NCI-H345 treated with DMSO at 0.1 percent for 48 hours (cell line): Measurements from ENCODE around the gene ARHGEF4.

Experiments
- DNase-seq: peaks from one replicate; lab custom pipeline; 2025; ENCODE audit not compliant: unreplicated experiment; lab: John Stamatoyannopoulos, UW

The ARHGEF4 gene

GRCh38 chr2:130836501-130837174 lies at the start of gene ARHGEF4:
Gene ARHGEF4, plus strand, starts transcription at chr2:130836914. Its CDS starts 40 bp downstream, at chr2:130836954.
- DNase-seq: no peak

GRCh38 chr2:130787841-130788240 lies 48.9 kb upstream of the ARHGEF4 start:
- DNase-seq: no peak

DNA sequence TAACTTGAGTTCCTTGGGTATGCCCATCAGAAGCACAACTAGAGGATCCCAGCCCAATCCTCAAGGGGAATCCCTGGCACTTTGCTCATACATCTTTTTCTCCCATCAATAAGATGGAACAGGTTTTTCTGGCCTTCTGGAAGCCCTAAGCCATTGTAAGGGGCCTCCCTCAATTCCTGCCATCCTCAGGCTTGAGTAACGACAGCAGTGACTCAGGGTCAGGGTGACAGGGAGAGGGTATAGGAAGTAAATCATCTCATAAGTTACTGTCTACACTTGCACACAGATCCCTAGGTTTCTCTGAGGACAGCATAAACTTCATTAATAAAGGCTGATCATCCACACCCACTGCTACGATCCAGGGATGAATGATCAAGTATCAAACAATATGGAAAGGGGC lies 46.4 kb upstream of the ARHGEF4 start:
- no peak for DNase-seq

GRCh38 chr2:130790804-130791616 lies 45.7 kb upstream of the ARHGEF4 start:
- DNase-seq: no peak

DNA sequence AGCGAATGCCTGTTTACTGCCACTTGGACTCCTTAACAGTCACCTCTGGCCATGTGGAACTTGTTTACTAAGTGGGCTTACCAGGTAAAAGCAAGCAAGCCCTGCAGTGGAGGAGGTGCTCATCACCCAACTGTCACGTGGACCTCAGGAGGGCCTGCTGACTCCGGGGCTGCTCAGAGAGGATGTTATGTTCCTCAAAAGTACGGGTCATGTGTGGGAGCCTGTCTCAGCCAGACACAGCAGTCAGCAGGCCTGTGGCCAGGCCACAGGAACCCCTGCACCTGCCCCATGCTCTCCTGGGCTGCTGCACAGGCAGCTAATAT lies 45.1 kb upstream of the ARHGEF4 start:
- DNase-seq: no peak

GRCh38 chr2:130795431-130795830 lies 41.3 kb upstream of the ARHGEF4 start:
- DNase-seq: no peak

DNA sequence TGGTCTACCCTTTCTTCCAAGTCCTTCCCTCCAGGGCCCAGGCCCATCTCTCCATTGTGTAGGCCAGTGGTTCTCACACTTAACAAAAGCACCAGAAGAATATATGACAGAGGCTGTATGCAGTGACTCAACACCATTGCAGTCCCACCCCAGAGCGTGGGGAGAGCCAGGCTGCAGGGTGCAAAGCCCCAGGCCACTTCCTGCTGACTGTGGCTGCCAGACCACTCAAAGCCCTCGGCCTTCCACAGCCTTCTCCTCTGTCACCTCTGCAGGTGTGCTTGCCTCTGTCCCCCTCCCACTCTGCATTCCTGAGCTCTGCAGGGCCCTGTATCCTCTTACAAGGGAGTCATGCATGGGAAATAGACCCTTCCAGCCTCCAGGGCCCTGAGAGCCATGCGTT lies 40.4 kb upstream of the ARHGEF4 start:
- no peak for DNase-seq

- peak; percentile 86 for DNase-seq
Observed at GRCh38 chr2:130797493-130798435, 39.0 kb upstream of the ARHGEF4 start.

DNA sequence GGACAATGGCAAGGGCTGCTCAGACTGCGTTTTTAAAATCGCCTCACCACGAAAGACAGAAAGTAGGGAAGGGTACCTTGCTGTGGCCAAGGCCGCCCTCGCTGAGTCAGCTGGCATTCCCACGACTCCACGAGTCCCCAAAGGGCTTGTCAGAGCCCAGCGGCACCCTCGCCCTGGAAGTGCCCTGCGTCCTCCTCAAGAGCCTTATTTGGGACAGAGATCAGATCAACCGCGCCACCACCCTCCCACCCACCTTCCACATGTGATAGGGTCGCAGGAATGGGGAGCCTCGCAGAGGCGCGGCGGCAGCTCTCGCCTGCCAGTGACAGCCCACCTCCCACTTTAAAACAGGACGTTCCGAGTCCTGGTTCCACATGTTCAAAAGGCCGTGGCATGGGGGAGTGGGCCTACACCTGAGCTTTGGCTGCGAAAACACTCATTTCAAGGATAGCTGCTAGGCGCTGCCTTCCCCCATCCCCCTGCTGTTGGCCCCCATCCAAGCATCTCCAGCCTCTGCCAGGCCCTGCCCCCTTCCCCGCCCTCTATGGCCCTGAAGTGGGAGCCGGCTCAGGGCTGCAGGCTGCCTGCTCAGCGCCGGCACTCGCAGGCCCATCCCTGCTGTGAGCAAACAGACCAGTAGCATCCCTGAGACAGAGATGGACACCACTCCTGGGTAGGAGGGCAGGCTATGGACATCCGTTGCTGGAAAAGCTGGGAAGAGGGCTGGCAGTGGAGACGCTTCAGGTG lies 38.1 kb upstream of the ARHGEF4 start:
- peak; percentile 84 for DNase-seq

- no peak for DNase-seq
Observed at GRCh38 chr2:130799295-130799694, 37.4 kb upstream of the ARHGEF4 start.

DNA sequence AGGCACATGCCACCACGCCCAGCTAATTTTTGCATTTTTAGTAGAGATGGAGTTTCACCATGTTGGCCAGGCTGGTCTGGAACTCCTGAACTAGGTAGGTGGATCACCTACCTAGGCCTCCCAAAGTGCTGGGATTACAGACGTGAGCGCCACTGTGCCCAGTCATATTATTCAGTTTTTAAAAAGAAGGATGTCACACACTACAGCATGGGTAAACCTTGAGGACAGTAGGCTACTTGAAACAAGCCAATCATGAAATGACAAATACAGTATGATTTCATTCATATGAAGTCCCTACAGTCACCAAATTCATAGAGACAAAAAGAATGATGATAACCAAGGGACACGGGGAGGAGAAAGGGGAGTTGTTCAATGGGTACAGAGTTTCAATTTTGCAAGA lies 31.1 kb upstream of the ARHGEF4 start:
- no peak for DNase-seq

- no peak for DNase-seq
Observed at GRCh38 chr2:130806370-130806769, 30.3 kb upstream of the ARHGEF4 start.

DNA sequence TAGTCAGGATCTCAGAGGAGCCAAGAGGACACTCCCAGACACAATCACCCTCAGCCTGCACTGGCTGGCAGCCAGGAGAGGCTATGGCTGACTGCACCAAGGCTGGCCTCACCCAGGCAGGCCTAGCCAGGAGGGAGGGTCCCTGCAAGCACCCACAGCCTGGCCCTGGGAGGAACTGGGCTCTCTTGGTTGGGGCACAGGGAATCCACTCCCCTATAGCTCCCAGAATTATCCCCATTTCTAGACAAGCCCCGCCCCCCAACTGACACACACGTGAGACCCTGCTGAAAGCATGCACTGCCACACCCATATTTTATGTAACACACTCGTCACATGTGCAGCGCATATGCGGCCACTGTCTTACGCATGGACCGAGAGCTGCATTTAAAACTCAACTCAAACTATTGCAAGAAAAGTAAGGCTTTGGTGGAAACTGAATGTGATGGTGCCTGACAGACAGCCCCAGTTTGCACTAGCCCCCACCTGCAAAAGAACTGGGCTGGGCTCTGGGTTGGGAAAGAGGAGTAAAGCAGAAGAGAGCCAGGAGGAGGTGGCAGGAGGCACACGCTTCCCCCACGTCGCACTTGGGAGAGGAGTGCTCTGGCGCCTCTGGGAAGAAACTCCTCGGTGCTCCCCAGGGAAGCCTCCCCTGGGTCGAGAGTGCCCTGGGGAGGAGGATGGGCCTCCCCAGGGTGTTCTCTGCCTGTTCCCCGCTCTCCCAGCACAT lies 28.9 kb upstream of the ARHGEF4 start:
- DNase-seq: peak; percentile 25

DNA sequence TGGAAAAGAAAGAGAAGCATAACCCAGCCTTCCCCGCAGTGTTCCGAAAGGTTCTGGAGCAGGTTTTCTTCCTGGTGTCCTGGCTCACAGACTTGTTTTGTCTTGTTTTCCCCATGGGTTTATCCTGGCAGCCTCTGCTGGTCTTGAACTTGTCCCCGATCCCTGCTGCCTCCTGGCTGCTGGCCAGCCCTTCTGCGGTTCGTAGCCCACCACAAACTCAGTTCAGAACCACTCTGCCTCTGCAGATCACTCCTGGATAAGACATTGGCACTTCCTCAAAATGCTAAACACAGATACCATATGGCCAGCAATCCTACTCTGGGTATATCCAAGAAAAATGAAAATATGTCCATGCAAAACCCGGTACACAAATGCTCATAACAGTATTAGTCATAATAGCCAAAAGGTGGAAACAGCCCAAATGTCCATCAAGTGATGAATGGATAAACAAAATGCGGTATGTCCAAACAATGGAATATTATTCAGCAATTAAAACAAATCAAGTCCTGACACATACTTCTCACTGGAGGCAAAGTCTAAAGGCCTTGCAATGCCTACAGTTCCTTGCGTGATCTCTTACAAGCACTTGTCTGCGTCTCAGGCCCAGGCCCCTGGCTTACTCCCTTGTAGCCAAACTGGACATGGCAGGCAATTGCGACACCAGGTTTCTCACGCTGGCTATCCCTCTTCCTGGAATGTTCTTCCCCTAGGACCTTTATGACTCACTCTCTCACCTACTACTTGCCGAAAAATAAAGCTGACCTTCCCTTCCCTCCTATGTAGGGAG lies 28.0 kb upstream of the ARHGEF4 start:
- no peak for DNase-seq

GRCh38 chr2:130810490-130810889 lies 26.2 kb upstream of the ARHGEF4 start:
- no peak for DNase-seq

DNA sequence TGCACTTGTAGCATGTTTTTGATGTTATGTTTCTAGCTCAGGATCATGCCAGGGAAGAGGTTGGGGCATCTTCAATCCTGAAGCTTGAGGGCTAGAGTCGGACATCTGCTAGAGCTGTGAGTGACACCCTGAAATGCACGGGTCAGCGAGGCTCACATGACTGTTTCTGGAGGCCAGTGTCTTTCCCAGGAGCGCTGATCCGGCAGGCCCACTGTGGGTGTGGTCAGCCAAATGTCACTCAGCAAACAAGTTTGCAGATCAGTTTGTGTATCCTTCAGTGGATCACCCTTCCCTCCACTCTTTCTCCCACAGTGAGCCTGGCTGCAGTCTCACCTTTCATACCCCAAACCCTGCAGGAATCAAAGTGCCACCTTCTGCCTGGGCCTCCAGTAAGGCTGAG lies 23.0 kb upstream of the ARHGEF4 start:
- DNase-seq: no peak

DNA sequence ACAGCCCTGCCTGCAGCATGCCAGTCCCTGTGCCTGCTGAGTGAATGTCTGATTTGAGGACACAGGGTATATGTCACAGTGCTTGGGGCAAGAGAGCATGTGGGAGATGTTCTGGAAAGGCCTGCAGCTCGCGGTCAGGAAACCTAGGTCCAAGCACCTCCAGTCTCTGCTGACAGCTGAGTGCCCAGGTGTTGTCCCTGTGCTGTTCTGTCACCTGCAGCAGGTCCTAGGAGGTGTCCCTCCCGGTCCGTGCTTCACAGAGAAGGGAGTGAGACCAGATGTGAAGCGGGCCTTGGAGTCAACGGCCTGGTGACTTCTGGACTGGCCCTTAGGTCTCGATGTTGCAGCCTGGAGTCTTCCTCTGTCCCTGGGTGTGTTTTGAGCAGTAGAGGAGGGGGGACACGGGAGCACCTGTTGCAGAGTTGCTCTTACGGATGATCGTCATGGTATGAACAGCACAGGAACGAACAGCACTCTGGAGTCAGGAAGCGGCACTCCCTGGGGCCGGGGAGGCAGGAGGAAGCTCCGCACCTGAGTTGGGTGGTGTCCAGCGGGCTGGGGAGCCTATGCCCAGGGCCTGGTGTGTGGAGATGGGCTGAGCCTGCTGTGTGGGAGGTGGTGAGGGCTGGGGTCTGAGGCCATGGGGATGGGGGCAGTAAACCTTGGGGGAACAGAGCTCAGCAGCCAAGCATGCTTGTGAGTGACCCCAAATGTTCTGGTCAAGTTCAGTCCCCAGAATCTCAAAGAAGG lies 21.6 kb upstream of the ARHGEF4 start:
- no peak for DNase-seq

- DNase-seq: no peak
Observed at GRCh38 chr2:130818809-130819208, 17.9 kb upstream of the ARHGEF4 start.

- DNase-seq: no peak
Observed at GRCh38 chr2:130819226-130819607, 17.5 kb upstream of the ARHGEF4 start.
